NCI-H2227 (cell line): Measurements from ENCODE around the gene TTC24.
A peak's percentile ranks its signal among the peaks of the same experiment; 100 is the strongest.
"Not testable (repeated sequence)": the region's sequence is repeated elsewhere in the genome, so short reads cannot be mapped to it uniquely, and the experiment has no call there.

Source experiments
- DNase-seq: peaks from one replicate; lab custom pipeline; 2025; ENCODE audit not compliant: unreplicated experiment; lab: John Stamatoyannopoulos, UW

The TTC24 gene

GRCh38 chr1:156607344-156607743 lies 27.8 kb downstream of the TTC24 start:
- DNase-seq = not testable (repeated sequence)

- DNase-seq = peak; percentile 79
These were observed 28.6 kb downstream of the TTC24 start for GRCh38 chr1:156608036-156608674.

GRCh38 chr1:156608981-156609380 lies 29.5 kb downstream of the TTC24 start:
- DNase-seq = peak; percentile 49

GRCh38 chr1:156610072-156610471 lies 30.5 kb downstream of the TTC24 start:
- not testable (repeated sequence) for DNase-seq

- DNase-seq = no peak
These were observed 33.1 kb downstream of the TTC24 start for GRCh38 chr1:156612666-156613065.

GRCh38 chr1:156615946-156616345 lies 36.4 kb downstream of the TTC24 start:
- DNase-seq = no peak

- peak; percentile 91 for DNase-seq
These were observed 36.9 kb downstream of the TTC24 start for GRCh38 chr1:156616463-156616862.

- peak; percentile 41 for DNase-seq
These were observed 39.5 kb downstream of the TTC24 start, which contains the start of gene HAPLN2 for GRCh38 chr1:156618853-156619581. Gene HAPLN2 (plus strand): TSS chr1:156619415. CDS start chr1:156623491, 4,076 bp downstream.

- no peak for DNase-seq
These were observed 40.0 kb downstream of the TTC24 start for GRCh38 chr1:156619582-156619955.

GRCh38 chr1:156622581-156623297 lies 43.2 kb downstream of the TTC24 start:
- no peak for DNase-seq

- peak; percentile 77 for DNase-seq
These were observed 44.7 kb downstream of the TTC24 start for GRCh38 chr1:156623946-156624813.

- DNase-seq = no peak
These were observed 45.4 kb downstream of the TTC24 start for GRCh38 chr1:156624814-156625435.

- DNase-seq = peak; percentile 81
These were observed 46.0 kb downstream of the TTC24 start for GRCh38 chr1:156625436-156626078.

GRCh38 chr1:156626079-156626438 lies 46.5 kb downstream of the TTC24 start:
- no peak for DNase-seq

GRCh38 chr1:156627313-156627880 lies 47.9 kb downstream of the TTC24 start:
- peak; percentile 74 for DNase-seq

GRCh38 chr1:156629823-156630449 lies 50.4 kb downstream of the TTC24 start:
- DNase-seq = no peak

GRCh38 chr1:156631152-156631551 lies 51.6 kb downstream of the TTC24 start:
- not testable (repeated sequence) for DNase-seq

- DNase-seq = no peak
These were observed 52.8 kb downstream of the TTC24 start for GRCh38 chr1:156632355-156632754.
